HCT116 (cell line): ENCODE measurements around the gene HCRT. TPM values are rescaled to one million over a fixed set of nuclear protein-coding genes. Genes with fewer than 3 reads are reported as not detected.

Experiments
- ATAC-seq: fragments of 200-7000 bp; cut with Tn5 transposase; 2 replicates; pipeline ENCODE4 v1.9.1; 2020; ENCODE audit warnings: mild to moderate bottlenecking, moderate library complexity
- BruUV-seq: library from RNA; stranded (reverse); fragments of 400-500 nt; replicated peaks from 2 replicates; lab custom pipeline; 2021; lab: Mats Ljungman, UMichigan
- CTCF ChIA-PET: fragments of 300-600 bp; sonication (Branson Sonifier 250); formaldehyde crosslinking; loops from one replicate; lab custom pipeline; 2021; ENCODE audit warnings: antibody characterized with exemption; lab: Charles Lee
- POLR2A ChIA-PET: fragments of 300-600, 350-600 bp; sonication (Branson Sonifier 250); formaldehyde crosslinking; loops from one replicate; lab custom pipeline; 2021; ENCODE audit warnings: antibody characterized with exemption; lab: Charles Lee
- RAD21 ChIA-PET, 2 experiments: fragments of 300-600 bp; sonication (Branson Sonifier 250); formaldehyde crosslinking; loops; one replicate each; lab custom pipeline; 2023; ENCODE audit warnings: low total read pairs in 2 of 2; ENCODE audit not compliant: uncharacterized antibody in 2 of 2, unreplicated experiment in 2 of 2, low non-redundant PET in 1 of 2; lab: Charles Lee
- DNase-seq: peaks from one replicate; pipeline ENCODE4 v3.0.0-alpha.2; 2010; ENCODE audit warnings: low read depth, low spot score
- H2AFZ ChIP-seq: fragments of 200-600 bp; shearing (Covaris generic), sonication (generic); 2 replicates; pipeline ENCODE4 v1.6.1; 2017; ENCODE audit warnings: low read depth, mixed run types, mixed read lengths, antibody characterized with exemption, low read length; ENCODE audit not compliant: poor library complexity, severe bottlenecking
- H3K27ac ChIP-seq: 2 replicates; pipeline ENCODE4 v1.5.1; 2012; ENCODE audit warnings: low read depth, low read length
- H3K27me3 ChIP-seq: fragments of 200-600 bp; sonication (generic); 2 replicates; pipeline ENCODE4 v1.6.1; 2016; ENCODE audit warnings: mixed run types, low read length, mixed read lengths; ENCODE audit not compliant: insufficient read depth
- H3K36me3 ChIP-seq, 2 experiments: fragments of 200-500 bp in 1 of 2; fragments of 200-600 bp in 1 of 2; sonication (Bioruptor generic) in 1 of 2; sonication (generic) in 1 of 2; 2 replicates each; pipeline versions ENCODE4 v1.5.1 to v1.6.1; 2014 to 2016; ENCODE audit warnings: low read length in 2 of 2, inconsistent platforms in 1 of 2, mixed read lengths in 1 of 2, mixed run types in 1 of 2; ENCODE audit not compliant: insufficient read depth in 2 of 2, control insufficient read depth in 1 of 2
- H3K4me1 ChIP-seq, 2 experiments: fragments of 200-600 bp in 1 of 2; sonication (generic) in 1 of 2; 2 replicates each; pipeline versions ENCODE4 v1.5.1 to v1.6.1; 2012 to 2017; ENCODE audit warnings: low read length in 2 of 2, inconsistent platforms in 1 of 2, mild to moderate bottlenecking in 1 of 2, mixed read lengths in 1 of 2, mixed run types in 1 of 2, moderate library complexity in 1 of 2; ENCODE audit not compliant: insufficient read depth in 2 of 2, control insufficient read depth in 1 of 2
- H3K4me2 ChIP-seq: fragments of 200-600 bp; sonication (generic); 2 replicates; pipeline ENCODE4 v1.6.1; 2017; ENCODE audit warnings: mixed run types, low read length, mixed read lengths
- H3K4me3 ChIP-seq, 2 experiments: fragments of 200-600 bp in 1 of 2; sonication (generic) in 1 of 2; replicated peaks in 1 of 2; 2 replicates each; pipeline ENCODE4 v1.5.1; 2011 to 2016; ENCODE audit warnings: low read length in 2 of 2, control low read depth in 1 of 2, low read depth in 1 of 2, mild to moderate bottlenecking in 1 of 2, mixed read lengths in 1 of 2, mixed run types in 1 of 2
- H3K79me2 ChIP-seq: fragments of 200-600 bp; sonication (generic); 2 replicates; pipeline ENCODE4 v1.6.1; 2017; ENCODE audit warnings: mild to moderate bottlenecking, mixed run types, low read length, moderate library complexity, mixed read lengths; ENCODE audit not compliant: insufficient read depth
- H3K9ac ChIP-seq: fragments of 200-600 bp; sonication (generic); 2 replicates; pipeline ENCODE4 v1.6.1; 2016; ENCODE audit warnings: low read length, mixed read lengths
- H3K9me2 ChIP-seq: fragments of 200-600 bp; sonication (generic), shearing (Covaris generic); 2 replicates; pipeline ENCODE4 v1.6.1; 2017; ENCODE audit warnings: mixed run types, mild to moderate bottlenecking, moderate library complexity; ENCODE audit not compliant: insufficient read depth
- H3K9me3 ChIP-seq, 2 experiments: fragments of 200-500 bp in 1 of 2; fragments of 200-600 bp in 1 of 2; sonication (Bioruptor generic) in 1 of 2; sonication (generic) in 1 of 2; 2 replicates each; pipeline ENCODE4 v1.6.1; 2014 to 2017; ENCODE audit warnings: low read length in 2 of 2, mixed read lengths in 2 of 2, inconsistent platforms in 1 of 2, low read depth in 1 of 2, mild to moderate bottlenecking in 1 of 2, mixed run types in 1 of 2, moderate library complexity in 1 of 2; ENCODE audit not compliant: control insufficient read depth in 1 of 2, insufficient read depth in 1 of 2
- H4K20me1 ChIP-seq: fragments of 200-600 bp; sonication (generic), shearing (Covaris generic); 2 replicates; pipeline ENCODE4 v1.6.1; 2017; ENCODE audit warnings: mixed run types, mild to moderate bottlenecking, moderate library complexity; ENCODE audit not compliant: insufficient read depth
- ELF1 ChIP-seq: IDR thresholded peaks from 2 replicates; pipeline ENCODE4 v1.6.1; 2012; ENCODE audit warnings: low read depth, borderline replicate concordance
- JUND ChIP-seq: IDR thresholded peaks from 2 replicates; pipeline ENCODE4 v1.6.1; 2012
- MAX ChIP-seq: IDR thresholded peaks from 2 replicates; pipeline ENCODE4 v1.6.1; 2012
- RAD21 ChIP-seq: IDR thresholded peaks from 2 replicates; pipeline ENCODE4 v1.6.1; 2012; ENCODE audit warnings: low read depth, mild to moderate bottlenecking
- SRF ChIP-seq: IDR thresholded peaks from 2 replicates; pipeline ENCODE4 v1.6.1; 2012; ENCODE audit warnings: low read depth
- TCF7L2 ChIP-seq: IDR thresholded peaks from 2 replicates; pipeline ENCODE4 v1.7.0; 2011; ENCODE audit warnings: borderline replicate concordance, inconsistent platforms; ENCODE audit not compliant: insufficient read depth, insufficient read length; ENCODE audit errors: extremely low read depth
- YY1 ChIP-seq: IDR thresholded peaks from 2 replicates; pipeline ENCODE4 v1.6.1; 2011; ENCODE audit warnings: low read length, low read depth, moderate library complexity, mild to moderate bottlenecking; ENCODE audit not compliant: insufficient replicate concordance; ENCODE audit errors: extremely low read depth
- ZNF274 ChIP-seq: fragments of 200-500 bp; sonication (Bioruptor generic); IDR thresholded peaks from 2 replicates; pipeline ENCODE4 v1.6.1; 2014; ENCODE audit warnings: mild to moderate bottlenecking, low read depth, low read length, inconsistent platforms
- intact Hi-C: fragments of 100-400 bp; cut with micrococcal nuclease; formaldehyde crosslinking; loops from 2 replicates; pipeline ENCODE4 v1.10.0; 2022
- total RNA-seq: library from RNA; stranded (reverse); gene quantifications from one replicate; pipeline ENCODE4 v1.2.1, GENCODE V29; 2021; ENCODE audit not compliant: unreplicated experiment

The HCRT gene
- total RNA-seq, 1 experiment from 2014 or later, result not detected

GRCh38 chr17:42155614-42156045, 29.6 kb downstream of the HCRT start:
- Histone ChIP-seq H3K9me3 (no peaks in the 10 kb centered on the region), H3K27me3 (no peaks in the 10 kb centered on the region), H3K4me2 (peak overlapping the region; percentile 89), H3K36me3 (no peaks in the 10 kb centered on the region; a peak in 1 of 4 replicates), H3K27ac (peak overlapping the region; percentile 50; the same call in 1 of the 2 replicates), H4K20me1 (no peaks in the 10 kb centered on the region), H3K9ac (peak overlapping the region; percentile 55), H3K79me2 (peaks cover 42% of the 10 kb centered on the region), H3K9me2 (no peaks in the 10 kb centered on the region), H3K4me3 (peak overlapping the region; percentile 93 to 98), H3K4me1 (peaks cover 6 to 14% of the 10 kb centered on the region in 2 experiments; a peak in 3 of 4 replicates), H2AFZ (no peak overlapping the region)
- no peak for ATAC-seq
- DNase-seq, result no peak
- BruUV-seq, result no TSS peak
- RAD21 ChIA-PET, result no interaction called here
- CTCF ChIA-PET, result no interaction called here
- TF ChIP-seq ELF1, result no peak
- peak; percentile 62 for TF ChIP-seq TCF7L2
- TF ChIP-seq ZNF274, result no peak
- intact Hi-C loops, result no loop called here
- POLR2A ChIA-PET, result no interaction called here

GRCh38 chr17:42153919-42154742, 31.1 kb downstream of the HCRT start:
- TF ChIP-seq RAD21 (no peak), ZNF274 (no peak), JUND (no peak), YY1 (no peak), SRF (no peak), ELF1 (no peak), MAX (no peak)
- Histone ChIP-seq H3K27me3 (no peaks in the 10 kb centered on the region), H3K79me2 (peaks cover 55% of the 10 kb centered on the region), H3K4me1 (peaks cover 6 to 14% of the 10 kb centered on the region in 2 experiments; a peak in 3 of 4 replicates), H3K9me2 (no peaks in the 10 kb centered on the region), H3K9me3 (no peaks in the 10 kb centered on the region), H3K27ac (peak overlapping the region; percentile 48), H3K36me3 (peaks cover 0 to under 1% of the 10 kb centered on the region in 2 experiments; a peak in 1 of 4 replicates), H4K20me1 (no peaks in the 10 kb centered on the region), H3K4me2 (peak overlapping the region; percentile 89), H2AFZ (no peak overlapping the region), H3K4me3 (peak overlapping the region; percentile 93 to 98), H3K9ac (peak overlapping the region; percentile 86)
- ChIA-PET POLR2A (no interaction called here), CTCF (interaction anchor here (1.0 kb wide), 1 partner anchor 373 kb away, joined by 3 read pairs; no protein-coding TSS in a partner anchor), RAD21 (no interaction called here)
- intact Hi-C loops, result no loop called here
- ATAC-seq, result peak; percentile 7
- DNase-seq, result no peak
- TSS peak; percentile 53 for BruUV-seq
